KBM-7 (cell line): ENCODE measurements around the gene ATP5F1E.

Experiments
- DNase-seq: peaks from one replicate; pipeline ENCODE4 v3.0.0-alpha.2; 2015
- in situ Hi-C: fragments of 300-500 bp; cut with MboI; formaldehyde crosslinking; loops from 2 replicates; pipeline ENCODE4 v1.14.3; 2020; ENCODE audit warnings: low sequenced_read_pairs, low pct_unique_long_range_greater_than_20kb, mixed read lengths

ATP5F1E gene

DNA sequence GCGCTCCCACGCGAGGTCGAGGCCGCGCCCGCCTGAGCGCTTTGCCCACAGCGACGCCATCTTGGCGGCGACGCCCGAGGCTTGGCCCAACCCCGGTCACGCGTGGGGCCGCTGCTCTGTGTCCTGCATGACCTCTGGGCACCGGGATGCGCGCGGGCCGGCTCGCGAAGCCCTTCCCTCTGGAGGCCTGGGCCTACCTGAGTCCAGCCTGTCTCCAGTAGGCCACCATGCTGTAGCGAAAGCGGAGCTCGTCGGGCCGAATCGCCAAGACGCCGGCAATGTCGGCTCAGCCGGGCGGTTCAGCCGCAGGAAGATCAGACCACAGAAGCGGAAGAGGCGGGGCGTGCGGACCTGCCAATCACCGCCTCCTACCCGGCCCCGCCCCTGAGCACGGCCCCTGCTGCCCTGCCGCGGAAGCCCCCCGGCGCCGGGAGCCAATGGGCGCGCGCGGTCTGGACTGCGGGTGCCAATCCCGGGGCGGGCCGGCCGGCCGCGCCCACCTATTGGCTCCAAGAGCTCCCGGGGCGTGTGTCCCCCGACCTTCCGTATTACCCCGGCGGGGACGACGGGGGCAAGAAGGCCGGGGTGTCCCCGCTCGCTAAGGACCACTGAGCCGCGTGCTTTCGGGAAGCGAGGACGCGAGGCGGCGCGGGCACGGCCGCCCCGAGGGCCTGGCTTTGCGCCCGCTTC lies at the start of gene ATP5F1E:
Gene ATP5F1E, minus strand, starts transcription at position 313 of the 690 bp plus-strand sequence. Its CDS starts 84 bp downstream, at position 229.
- DNase-seq: peak; percentile 98
- in situ Hi-C loops: no loop called here

DNA sequence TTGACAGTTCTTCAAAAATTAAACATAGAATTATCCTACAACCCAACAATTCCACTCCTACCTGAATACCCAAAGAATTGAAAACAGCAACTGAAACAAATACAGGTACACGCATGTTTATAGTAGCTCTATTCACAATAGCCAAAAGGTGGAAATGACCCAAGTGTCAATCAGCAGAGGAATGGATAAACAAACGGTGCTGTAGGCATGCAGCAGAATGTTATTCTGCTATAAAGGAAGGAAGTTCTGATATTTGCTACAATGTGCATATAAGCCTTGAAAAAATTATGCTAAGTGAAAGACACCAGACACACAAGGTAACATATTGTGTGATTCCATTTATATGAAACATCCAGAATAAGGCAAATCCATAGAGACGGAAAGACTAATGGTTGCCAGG lies 48.9 kb upstream of the ATP5F1E start:
- in situ Hi-C loops: no loop called here
- no peak for DNase-seq

GRCh38 chr20:59078231-59078630 lies 46.1 kb upstream of the ATP5F1E start:
- DNase-seq: no peak
- in situ Hi-C loops: no loop called here

GRCh38 chr20:59077705-59078104 lies 45.6 kb upstream of the ATP5F1E start:
- in situ Hi-C loops: no loop called here
- no peak for DNase-seq

DNA sequence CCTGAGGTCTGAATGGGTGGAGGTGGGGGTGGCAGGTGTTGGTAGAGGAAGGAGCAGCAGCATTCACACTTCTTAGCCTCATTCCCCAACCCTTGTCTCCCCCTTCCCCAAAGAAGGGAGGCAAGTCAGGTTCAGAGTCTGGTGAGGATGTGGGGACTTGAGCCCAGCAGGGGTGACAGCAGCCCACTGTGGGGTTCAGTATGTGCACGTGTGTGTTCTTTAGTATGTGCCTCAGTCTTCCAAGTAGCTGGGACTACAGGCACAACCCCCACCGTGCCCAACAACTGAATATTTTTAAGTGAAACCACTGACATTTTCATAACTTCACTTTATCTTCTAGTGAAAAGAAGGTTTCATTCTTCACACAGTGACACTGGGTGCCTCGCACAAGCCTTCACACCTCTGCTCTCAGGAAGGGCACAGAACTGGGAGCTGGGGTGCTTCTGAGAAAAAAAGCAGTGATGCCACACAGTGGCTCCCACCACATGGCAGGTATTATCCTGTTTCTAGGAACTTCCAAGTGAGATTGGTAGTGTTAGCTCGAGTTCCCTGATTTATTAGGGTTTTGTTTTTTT lies 43.9 kb upstream of the ATP5F1E start:
- in situ Hi-C loops: no loop called here
- DNase-seq: no peak

DNA sequence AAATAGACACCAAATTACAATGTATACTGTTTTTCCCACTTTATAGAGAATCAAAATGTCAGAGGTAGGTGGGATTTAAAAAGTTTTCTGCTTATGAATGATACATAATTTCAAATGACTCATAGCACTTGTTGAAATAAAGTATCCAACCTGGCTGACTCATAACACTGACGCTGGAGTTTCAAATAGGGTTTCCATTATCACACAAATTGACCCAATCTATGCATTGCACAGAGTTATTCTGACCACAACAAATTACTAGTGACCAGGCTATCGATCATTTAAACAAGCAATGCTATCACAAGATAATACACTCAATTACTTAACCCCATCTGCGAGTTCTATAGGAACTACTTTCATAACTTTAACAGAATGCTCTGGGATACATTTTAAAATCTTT lies 42.3 kb upstream of the ATP5F1E start:
- in situ Hi-C loops: no loop called here

GRCh38 chr20:59073582-59073981 lies 41.4 kb upstream of the ATP5F1E start:
- DNase-seq: no peak
- in situ Hi-C loops: no loop called here

More for the DNA sequence above, 42.3 kb upstream of the ATP5F1E start:
- DNase-seq: no peak

GRCh38 chr20:59071216-59071615 lies 39.1 kb upstream of the ATP5F1E start:
- in situ Hi-C loops: no loop called here
- peak; percentile 7 for DNase-seq

DNA sequence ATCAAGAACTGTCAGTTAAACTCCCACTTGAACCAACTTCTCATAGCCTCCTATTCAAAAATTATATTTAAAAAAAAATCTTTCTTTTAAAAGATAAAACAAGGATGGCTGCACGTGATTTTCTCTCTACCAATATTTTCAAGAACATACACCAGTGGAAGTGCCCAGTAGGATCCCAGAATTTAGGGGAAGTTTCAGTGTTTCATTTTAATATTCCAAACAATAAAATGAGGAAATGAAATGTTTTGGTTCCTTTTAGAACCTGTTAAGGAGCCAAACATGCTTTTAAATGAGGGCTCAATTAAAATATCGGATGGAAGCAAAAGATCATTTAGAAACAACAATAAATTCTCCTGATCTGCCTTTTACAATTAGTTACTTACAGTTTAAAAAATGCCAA lies 36.9 kb upstream of the ATP5F1E start:
- no peak for DNase-seq
- in situ Hi-C loops: no loop called here

DNA sequence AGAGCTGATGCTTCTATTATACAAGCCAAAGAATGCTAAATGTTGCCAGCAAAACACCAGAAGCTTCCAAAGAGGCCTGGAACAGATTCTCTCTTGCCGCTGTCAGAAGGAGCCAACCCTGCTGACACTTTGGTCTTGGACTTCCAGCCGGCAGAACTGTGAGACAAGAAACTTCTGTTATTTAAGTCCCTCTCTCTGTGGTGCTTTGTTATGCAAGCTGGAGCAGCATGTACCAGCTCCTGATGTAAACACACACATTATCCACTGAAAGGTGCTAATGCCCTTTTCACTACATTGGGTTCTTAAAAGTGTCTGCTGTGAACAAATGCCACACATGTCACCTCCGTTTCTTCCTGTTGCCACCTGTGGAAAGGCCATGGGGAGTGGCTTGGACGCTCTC lies 36.4 kb upstream of the ATP5F1E start:
- in situ Hi-C loops: no loop called here
- no peak for DNase-seq

DNA sequence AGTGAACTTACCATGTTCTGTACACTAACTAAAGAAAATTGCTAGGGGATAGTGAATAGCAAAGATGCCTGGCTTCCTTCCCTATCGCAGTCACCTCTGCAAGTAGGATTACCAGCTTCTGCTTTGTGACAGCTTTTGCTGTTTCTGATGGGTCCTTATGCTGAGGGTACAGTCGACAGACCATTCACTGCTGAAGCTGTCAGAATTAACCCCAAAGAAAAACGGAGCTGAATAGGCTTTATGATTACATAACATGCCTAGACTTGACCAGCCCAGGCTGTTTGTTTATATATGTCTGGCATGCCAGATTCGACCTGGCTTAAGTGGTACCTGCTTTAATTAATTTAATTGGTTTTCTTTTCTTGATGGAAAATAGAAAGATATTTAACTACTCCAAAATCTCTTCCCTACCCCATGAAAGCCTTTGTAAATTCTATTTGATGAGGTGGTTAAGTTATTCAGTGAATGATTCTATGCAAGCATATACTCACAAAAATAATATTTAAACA lies 32.1 kb upstream of the ATP5F1E start:
- in situ Hi-C loops: no loop called here
- DNase-seq: no peak

DNA sequence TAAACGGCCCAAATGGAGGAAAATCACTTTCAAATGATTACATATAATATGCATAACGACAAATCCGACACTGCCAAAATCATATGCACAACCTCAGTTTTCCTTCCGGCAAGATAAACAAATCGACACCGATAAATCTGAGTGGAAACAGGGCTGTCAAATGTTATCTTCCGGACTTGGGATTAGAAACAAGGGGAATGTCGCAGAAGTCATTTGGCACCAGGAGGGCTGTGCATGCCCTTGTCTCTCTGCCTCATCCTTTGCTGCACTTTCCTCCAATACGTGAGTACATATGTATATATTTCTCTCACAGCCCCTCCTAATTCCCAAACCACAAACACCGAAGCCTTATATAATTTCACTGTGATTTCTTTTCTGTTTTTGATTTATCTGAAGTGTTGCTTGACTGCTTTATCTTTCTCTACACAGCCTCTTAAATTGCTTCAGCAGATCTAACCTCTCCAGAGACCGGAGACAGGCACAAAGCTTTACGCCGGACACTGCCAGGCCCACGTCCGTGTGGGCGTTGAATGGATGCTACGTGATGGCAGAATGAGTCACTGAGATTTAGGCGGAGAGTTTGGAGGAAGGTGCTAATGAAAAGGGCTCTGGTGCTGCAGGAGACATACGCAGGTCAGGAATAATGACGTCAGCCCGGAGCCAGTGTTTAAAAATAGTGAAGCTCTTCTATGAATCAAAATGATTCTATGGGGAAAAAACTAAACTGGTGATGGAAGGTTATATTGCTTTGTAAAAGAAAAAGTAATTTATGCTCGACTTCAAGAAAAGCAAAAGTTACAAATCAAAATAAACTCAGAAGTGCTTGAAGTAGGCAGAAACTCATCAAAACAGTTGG lies 31.5 kb upstream of the ATP5F1E start:
- in situ Hi-C loops: no loop called here
- DNase-seq: no peak

DNA sequence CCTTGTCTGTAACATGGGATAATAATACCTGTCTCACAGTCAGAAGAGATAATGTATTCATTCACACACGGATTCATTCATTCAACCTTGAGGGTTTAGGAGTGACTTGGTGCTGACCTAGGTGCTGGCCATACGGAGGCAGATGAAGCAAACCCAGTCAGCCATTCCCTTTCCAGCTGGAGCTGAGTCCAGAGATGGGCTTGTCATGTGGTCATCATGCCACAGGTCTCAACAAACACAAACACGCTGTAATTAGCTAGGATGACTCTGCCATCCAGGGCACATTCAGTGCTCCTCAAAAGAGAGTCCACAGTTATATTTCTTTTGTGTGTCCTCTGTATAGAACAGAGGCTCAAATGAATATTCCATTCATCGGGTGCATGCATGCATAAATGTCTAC lies 29.9 kb upstream of the ATP5F1E start:
- DNase-seq: no peak
- in situ Hi-C loops: no loop called here

GRCh38 chr20:59055302-59055701 lies 23.2 kb upstream of the ATP5F1E start:
- in situ Hi-C loops: no loop called here
- DNase-seq: no peak

GRCh38 chr20:59051666-59052185 lies 19.6 kb upstream of the ATP5F1E start:
- no peak for DNase-seq
- in situ Hi-C loops: no loop called here

GRCh38 chr20:59050437-59050836 lies 18.3 kb upstream of the ATP5F1E start:
- in situ Hi-C loops: no loop called here
- no peak for DNase-seq

DNA sequence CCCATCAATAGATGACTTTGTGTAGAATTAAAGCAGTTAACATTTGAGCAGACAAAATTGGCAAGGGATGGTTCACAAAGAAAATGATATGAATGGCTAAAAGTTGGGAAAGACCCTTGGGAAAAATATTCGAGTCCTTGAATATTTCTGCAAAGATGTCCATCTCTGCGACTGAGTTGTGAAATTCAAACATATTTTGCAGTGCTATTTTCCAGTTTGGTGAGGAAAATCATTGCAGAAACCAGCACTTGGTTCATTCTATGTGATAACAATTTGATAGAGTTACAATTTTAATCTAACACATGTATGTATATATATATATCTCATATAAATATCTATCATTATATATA lies 16.5 kb upstream of the ATP5F1E start:
- in situ Hi-C loops: no loop called here
- DNase-seq: no peak

GRCh38 chr20:59047938-59048680 lies 16.0 kb upstream of the ATP5F1E start:
- no peak for DNase-seq
- in situ Hi-C loops: no loop called here

DNA sequence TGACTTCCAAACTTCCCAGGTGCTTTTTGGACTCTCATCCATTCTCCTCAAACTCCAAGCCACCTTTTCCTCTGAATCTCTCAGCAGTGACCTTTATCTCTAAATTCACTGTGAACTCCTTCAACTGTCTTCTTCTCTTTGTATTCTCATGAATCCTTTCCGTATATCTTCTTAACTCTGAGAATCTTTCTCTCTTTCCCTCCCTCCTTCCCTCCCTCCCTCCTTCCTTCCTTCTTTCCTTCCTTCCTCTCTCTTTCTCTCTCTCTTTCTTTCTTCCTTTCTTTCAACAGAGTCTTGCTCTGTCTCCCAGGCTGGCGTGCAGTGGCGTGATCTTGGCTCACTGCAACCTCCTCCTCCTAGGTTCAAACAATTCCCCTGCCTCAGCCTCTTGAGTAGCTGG lies 14.7 kb upstream of the ATP5F1E start:
- DNase-seq: no peak
- in situ Hi-C loops: no loop called here
